C4-2B (cell line): ENCODE data around the gene BCORL1.

Experiments used
- H3K27ac ChIP-seq: fragments of 450-650 bp; 2 replicates; pipeline ENCODE4 v1.5.1; 2017
- CTCF ChIP-seq: fragments of 450-650 bp; conservative IDR thresholded peaks from 2 replicates; pipeline ENCODE4 v1.5.1; 2017; ENCODE audit warnings: mild to moderate bottlenecking
- ZFX ChIP-seq: fragments of 450-650 bp; IDR thresholded peaks from 2 replicates; pipeline ENCODE4 v1.6.1; 2017

BCORL1 gene

GRCh38 chrX:129957241-129958082, 25.0 kb upstream of the BCORL1 start:
- peak overlapping the region; percentile 64 for H3K27ac ChIP-seq
- TF ChIP-seq CTCF: no peak
- TF ChIP-seq ZFX: no peak

- no peak for TF ChIP-seq ZFX
- H3K27ac ChIP-seq: no peak overlapping the region; the same call in 1 of the 2 replicates
Observed at GRCh38 chrX:129958083-129958465, 24.4 kb upstream of the BCORL1 start.

DNA sequence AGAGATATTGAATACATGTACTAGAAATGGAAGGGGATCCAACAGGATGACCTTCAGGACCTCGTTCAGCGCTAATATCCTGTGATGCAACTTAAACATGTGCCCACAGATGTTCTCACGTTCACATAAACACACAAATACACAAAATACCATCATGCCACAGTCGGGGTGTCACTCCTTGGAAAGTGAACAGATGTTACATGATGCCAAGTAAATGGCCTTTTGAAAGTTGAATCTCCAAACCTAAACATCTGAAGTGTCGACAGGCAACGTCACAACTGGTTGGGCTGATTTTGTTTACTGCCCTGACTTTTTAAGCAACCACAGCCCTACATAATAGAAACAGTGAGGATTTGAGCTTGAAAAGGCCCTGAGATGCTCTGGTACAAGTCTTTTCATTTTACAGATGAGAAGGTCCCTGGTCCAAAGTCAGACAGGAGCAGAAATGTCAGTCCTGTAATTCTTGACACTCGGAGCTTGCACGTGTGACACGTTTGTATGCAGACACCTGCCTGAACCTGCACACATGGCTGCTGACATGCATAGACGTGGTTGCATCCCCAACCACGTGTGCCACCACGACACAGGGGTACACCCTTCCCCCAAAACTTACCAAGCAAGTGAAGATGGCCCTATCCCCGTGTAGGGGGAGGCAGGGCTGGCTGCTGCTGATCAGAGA, 23.5 kb upstream of the BCORL1 start:
- TF ChIP-seq ZFX: no peak
- no peak for TF ChIP-seq CTCF
- H3K27ac ChIP-seq: no peak overlapping the region

- TF ChIP-seq CTCF (no peak), ZFX (no peak)
- H3K27ac ChIP-seq: no peak overlapping the region
Observed at GRCh38 chrX:129959493-129959832, 23.0 kb upstream of the BCORL1 start.

GRCh38 chrX:129961180-129962083, 21.0 kb upstream of the BCORL1 start:
- TF ChIP-seq CTCF: no peak
- no peak for TF ChIP-seq ZFX
- H3K27ac ChIP-seq: peak overlapping the region; percentile 28; the same call in 1 of the 2 replicates

DNA sequence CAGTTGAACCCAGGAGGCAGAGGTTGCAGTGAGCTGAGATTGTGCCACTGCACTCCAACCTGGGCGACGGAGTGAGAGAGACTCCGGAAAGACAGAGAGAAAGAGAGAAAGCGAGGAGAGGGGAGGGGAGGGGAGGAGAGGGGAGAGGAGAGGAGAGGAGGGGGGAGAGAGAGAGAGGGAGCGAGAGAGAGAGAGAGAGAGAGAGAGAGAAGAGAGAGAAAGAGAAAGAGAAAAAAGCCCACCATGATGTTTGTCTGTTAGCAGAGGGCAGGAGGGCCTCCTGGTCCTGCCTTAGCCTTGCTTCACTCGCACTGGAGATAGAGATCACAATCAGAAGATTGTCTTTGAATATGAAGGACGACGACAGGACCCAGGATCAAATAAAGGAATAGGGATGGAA, 18.7 kb upstream of the BCORL1 start:
- TF ChIP-seq ZFX: no peak
- no peak overlapping the region for H3K27ac ChIP-seq

- H3K27ac ChIP-seq: no peak overlapping the region
Observed at GRCh38 chrX:129965166-129965565, 17.3 kb upstream of the BCORL1 start.

More at GRCh38 chrX:129965166-129965565, 17.3 kb upstream of the BCORL1 start:
- TF ChIP-seq CTCF (no peak), ZFX (no peak)
